HCT116 (cell line): ENCODE data around the gene PURB.

Experiments used
- EGR1 ChIP-seq: IDR thresholded peaks from 2 replicates; pipeline ENCODE4 v1.6.1; 2012; ENCODE audit warnings: low read depth
- ELF1 ChIP-seq: IDR thresholded peaks from 2 replicates; pipeline ENCODE4 v1.6.1; 2012; ENCODE audit warnings: low read depth, borderline replicate concordance
- FOSL1 ChIP-seq: IDR thresholded peaks from 2 replicates; pipeline ENCODE4 v1.6.1; 2012; ENCODE audit warnings: low read depth
- JUND ChIP-seq: IDR thresholded peaks from 2 replicates; pipeline ENCODE4 v1.6.1; 2012
- POLR2A ChIP-seq: IDR thresholded peaks from 2 replicates; pipeline ENCODE4 v1.7.0; 2011; ENCODE audit warnings: borderline replicate concordance; ENCODE audit not compliant: insufficient read depth, insufficient read length; ENCODE audit errors: extremely low read depth
- RAD21 ChIP-seq: IDR thresholded peaks from 2 replicates; pipeline ENCODE4 v1.6.1; 2012; ENCODE audit warnings: low read depth, mild to moderate bottlenecking
- TF ChIP-seq, protein P1 (sequence below): IDR thresholded peaks from 2 replicates; pipeline ENCODE4 v1.6.1; 2012
- TF ChIP-seq, protein P2 (sequence below), 3 experiments: fragments of 200-600 bp in 1 of 3; sonication (generic) in 1 of 3; IDR thresholded peaks in 2 of 3; conservative IDR thresholded peaks in 1 of 3; 2 replicates each; pipeline ENCODE4 v1.5.1; 2012 to 2017; ENCODE audit warnings: low read depth in 2 of 3, low read length in 2 of 3, antibody characterized with exemption in 1 of 3, borderline replicate concordance in 1 of 3, control low read depth in 1 of 3, mild to moderate bottlenecking in 1 of 3, mixed read lengths in 1 of 3, mixed run types in 1 of 3, moderate library complexity in 1 of 3; ENCODE audit not compliant: insufficient read depth in 1 of 3
- TF ChIP-seq, protein P3 (sequence below): IDR thresholded peaks from 2 replicates; pipeline ENCODE4 v1.6.1; 2012

DNA sequence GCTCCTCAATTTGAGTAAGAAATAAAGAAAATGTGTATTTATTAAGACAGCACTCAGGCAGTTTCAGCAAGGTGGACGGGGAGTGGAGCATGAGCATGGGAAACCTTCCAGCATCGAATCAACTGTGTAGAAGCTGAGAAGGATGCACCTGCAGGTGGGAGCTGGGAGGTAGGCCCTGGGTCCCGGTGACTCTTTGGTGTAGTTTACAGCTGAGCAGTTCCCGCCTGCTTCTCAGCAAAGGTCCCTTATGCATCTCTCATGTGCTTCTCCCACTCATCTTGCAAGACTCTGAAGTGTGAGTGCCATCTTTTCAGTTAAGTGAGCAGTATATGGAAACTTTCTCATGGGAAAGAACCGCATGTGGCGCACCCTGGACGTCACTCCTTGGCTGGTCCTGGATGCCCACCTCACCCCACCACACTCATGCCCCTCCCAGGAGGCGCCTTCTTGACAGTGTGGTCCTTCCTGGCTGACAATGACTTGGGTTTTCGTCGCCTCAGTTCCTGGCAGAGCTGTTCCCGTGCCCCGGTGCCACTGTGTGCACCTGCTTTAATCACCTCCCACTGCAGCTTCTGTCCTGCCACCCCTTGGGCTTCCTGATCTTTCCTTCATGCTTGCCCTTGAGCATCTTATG lies 19.8 kb upstream of the PURB start:
- TF ChIP-seq, protein P1, sequence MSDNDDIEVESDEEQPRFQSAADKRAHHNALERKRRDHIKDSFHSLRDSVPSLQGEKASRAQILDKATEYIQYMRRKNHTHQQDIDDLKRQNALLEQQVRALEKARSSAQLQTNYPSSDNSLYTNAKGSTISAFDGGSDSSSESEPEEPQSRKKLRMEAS: no peak
- TF ChIP-seq RAD21 (no peak), POLR2A (no peak), EGR1 (no peak), FOSL1 (no peak), JUND (no peak), ELF1 (no peak)
- TF ChIP-seq, protein P2, sequence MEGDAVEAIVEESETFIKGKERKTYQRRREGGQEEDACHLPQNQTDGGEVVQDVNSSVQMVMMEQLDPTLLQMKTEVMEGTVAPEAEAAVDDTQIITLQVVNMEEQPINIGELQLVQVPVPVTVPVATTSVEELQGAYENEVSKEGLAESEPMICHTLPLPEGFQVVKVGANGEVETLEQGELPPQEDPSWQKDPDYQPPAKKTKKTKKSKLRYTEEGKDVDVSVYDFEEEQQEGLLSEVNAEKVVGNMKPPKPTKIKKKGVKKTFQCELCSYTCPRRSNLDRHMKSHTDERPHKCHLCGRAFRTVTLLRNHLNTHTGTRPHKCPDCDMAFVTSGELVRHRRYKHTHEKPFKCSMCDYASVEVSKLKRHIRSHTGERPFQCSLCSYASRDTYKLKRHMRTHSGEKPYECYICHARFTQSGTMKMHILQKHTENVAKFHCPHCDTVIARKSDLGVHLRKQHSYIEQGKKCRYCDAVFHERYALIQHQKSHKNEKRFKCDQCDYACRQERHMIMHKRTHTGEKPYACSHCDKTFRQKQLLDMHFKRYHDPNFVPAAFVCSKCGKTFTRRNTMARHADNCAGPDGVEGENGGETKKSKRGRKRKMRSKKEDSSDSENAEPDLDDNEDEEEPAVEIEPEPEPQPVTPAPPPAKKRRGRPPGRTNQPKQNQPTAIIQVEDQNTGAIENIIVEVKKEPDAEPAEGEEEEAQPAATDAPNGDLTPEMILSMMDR (IDR thresholded peaks at IDR 0.05 in 2 of 3, conservative IDR thresholded peaks at IDR 0.05 in 1 of 3; ENCODE audit: borderline replicate concordance in 1 of 3, insufficient read depth in 1 of 3, low read depth in 2 of 3, low read length in 2 of 3): no peak
- TF ChIP-seq, protein P3, sequence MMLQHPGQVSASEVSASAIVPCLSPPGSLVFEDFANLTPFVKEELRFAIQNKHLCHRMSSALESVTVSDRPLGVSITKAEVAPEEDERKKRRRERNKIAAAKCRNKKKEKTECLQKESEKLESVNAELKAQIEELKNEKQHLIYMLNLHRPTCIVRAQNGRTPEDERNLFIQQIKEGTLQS: no peak
